Measurements from ENCODE around the gene OXCT1.
A peak's percentile ranks its signal among the peaks of the same experiment; 100 is the strongest.

OXCT1 gene

DNA sequence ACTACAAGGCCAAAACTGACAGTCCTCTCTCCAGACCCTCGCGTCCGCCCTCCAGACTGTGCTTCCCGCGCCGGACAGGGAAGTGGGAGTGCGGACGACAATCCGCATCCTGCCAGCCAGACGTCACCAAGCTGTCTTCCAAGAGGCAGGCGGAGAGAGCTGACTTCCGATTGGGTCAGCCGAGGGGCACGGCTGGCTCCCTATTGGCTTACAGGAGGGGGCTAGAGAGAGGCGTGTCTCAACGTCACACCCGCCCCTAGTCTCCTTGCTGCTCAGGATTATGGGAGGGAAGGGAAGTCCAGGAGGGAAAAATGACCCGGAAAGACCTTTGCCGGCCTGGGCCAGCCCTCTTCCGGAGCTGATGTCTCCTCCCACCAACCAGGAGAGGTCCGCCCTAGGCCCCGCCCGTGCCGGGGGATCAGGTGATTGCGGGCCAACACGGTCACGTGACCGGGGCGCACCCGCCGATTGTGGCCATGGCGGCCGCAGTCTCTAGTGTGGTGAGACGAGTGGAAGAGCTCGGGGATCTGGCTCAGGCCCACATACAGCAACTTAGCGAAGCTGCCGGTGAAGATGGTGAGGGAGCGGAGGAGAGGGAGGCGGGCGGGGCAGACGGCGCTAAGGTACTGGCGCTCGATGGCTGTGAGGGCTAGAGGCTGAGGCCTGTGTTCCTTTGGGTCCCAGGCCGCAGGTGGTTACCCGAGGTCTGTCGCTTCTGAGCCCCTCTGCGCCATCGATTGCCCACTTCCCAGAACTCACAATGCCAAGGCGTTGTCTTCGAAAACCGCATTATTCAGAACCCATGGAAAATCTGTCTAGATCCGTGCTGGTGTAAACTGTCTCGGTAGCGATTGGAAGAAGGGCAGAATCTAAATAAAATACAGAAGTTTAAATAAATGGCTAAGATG lies 33.9 kb upstream of the OXCT1 start, which contains the start of gene RIMOC1:
Gene RIMOC1 (plus strand): TSS at position 453 of the 908 bp plus-strand sequence. CDS start 24 bp downstream, at position 477.
- peak within 1 kb of the TSS; percentile 66 for H3K27ac ChIP-seq (ENCODE audit: low read depth, low read length)
- peak within 1 kb of the TSS; percentile 74 for H2AK5ac ChIP-seq (ENCODE audit: low read length)
- peak within 1 kb of the TSS; percentile 89 for H4K91ac ChIP-seq (ENCODE audit: low read depth, low read length)
- no peak within 1 kb of the TSS for H3K23ac ChIP-seq (ENCODE audit: low read length)
- no peak within 1 kb of the TSS for H2BK12ac ChIP-seq (ENCODE audit: low read length)
- H2AFZ ChIP-seq (ENCODE audit: insufficient read depth, low read length, poor library complexity), result peak within 1 kb of the TSS; percentile 85
- peak within 1 kb of the TSS; percentile 98 for H3K4me3 ChIP-seq (ENCODE audit: low read depth, low read length)
- H3K4me2 ChIP-seq (ENCODE audit: low read length), result peak within 1 kb of the TSS; percentile 82
- H2BK120ac ChIP-seq (ENCODE audit: insufficient read depth, low read length, poor library complexity), result peak within 1 kb of the TSS; percentile 59
- H3K79me2 ChIP-seq (ENCODE audit: control insufficient read depth, insufficient read depth, low read length, poor library complexity), result peaks cover 6% of the 10 kb centered on the region
- no peaks in the 10 kb centered on the region for H3K27me3 ChIP-seq (ENCODE audit: insufficient read depth, low read length)
- H2BK5ac ChIP-seq (ENCODE audit: low read depth, low read length, poor library complexity), result peak within 1 kb of the TSS; percentile 77
- no CpG with 5 or more reads among the region's 55 CpGs for WGBS (ENCODE audit: extremely low coverage, insufficient coverage, insufficient read length)
- peaks cover 2% of the 10 kb centered on the region in 2 experiments for H3K4me1 ChIP-seq (ENCODE audit: control insufficient read depth in 1 of 2, insufficient read depth in 2 of 2, low read length in 2 of 2)
- H4K12ac ChIP-seq (ENCODE audit: low read depth, low read length), result peak within 1 kb of the TSS; percentile 92
- H3K18ac ChIP-seq (ENCODE audit: low read length), result peak within 1 kb of the TSS; percentile 97
- peaks cover 0 to 2% of the 10 kb centered on the region in 2 experiments for H3K36me3 ChIP-seq (ENCODE audit: control insufficient read depth in 1 of 2, insufficient read depth in 2 of 2, low read length in 2 of 2)
- H3K9me3 ChIP-seq (ENCODE audit: insufficient read depth, low read depth, low read length), result no peaks in the 10 kb centered on the region
- H3K14ac ChIP-seq (ENCODE audit: low read length), result peak within 1 kb of the TSS; percentile 97
- peak within 1 kb of the TSS; percentile 94 for H3K4ac ChIP-seq (ENCODE audit: low read depth, low read length)
- H3K79me1 ChIP-seq (ENCODE audit: low read length), result peaks cover 4% of the 10 kb centered on the region
- peak within 1 kb of the TSS; percentile 94 for H4K8ac ChIP-seq (ENCODE audit: low read depth, low read length)
- H3K9ac ChIP-seq (ENCODE audit: low read length), result peak within 1 kb of the TSS; percentile 99
- peak; percentile 99 for DNase-seq

GRCh38 chr5:41903382-41903891 lies 33.2 kb upstream of the OXCT1 start:
- H3K4me1 ChIP-seq (ENCODE audit: control insufficient read depth in 1 of 2, insufficient read depth in 2 of 2, low read length in 2 of 2), result peaks cover 2% of the 10 kb centered on the region in 2 experiments
- H3K4me2 ChIP-seq (ENCODE audit: low read length), result peak overlapping the region; percentile 82
- H3K18ac ChIP-seq (ENCODE audit: low read length), result no peak overlapping the region
- H4K8ac ChIP-seq (ENCODE audit: low read depth, low read length), result peak overlapping the region; percentile 22
- peak overlapping the region; percentile 56 for H2AFZ ChIP-seq (ENCODE audit: insufficient read depth, low read length, poor library complexity)
- H3K27ac ChIP-seq (ENCODE audit: low read depth, low read length), result peak overlapping the region; percentile 12
- H3K14ac ChIP-seq (ENCODE audit: low read length), result no peak overlapping the region
- H3K9me3 ChIP-seq (ENCODE audit: insufficient read depth, low read depth, low read length), result no peaks in the 10 kb centered on the region
- no peaks in the 10 kb centered on the region for H3K27me3 ChIP-seq (ENCODE audit: insufficient read depth, low read length)
- H3K23ac ChIP-seq (ENCODE audit: low read length), result no peak overlapping the region
- H3K79me2 ChIP-seq (ENCODE audit: control insufficient read depth, insufficient read depth, low read length, poor library complexity), result peaks cover 6% of the 10 kb centered on the region
- no CpG with 5 or more reads among the region's 8 CpGs for WGBS (ENCODE audit: extremely low coverage, insufficient coverage, insufficient read length)
- no peak overlapping the region for H2AK5ac ChIP-seq (ENCODE audit: low read length)
- no peak overlapping the region for H3K9ac ChIP-seq (ENCODE audit: low read length)
- no peak overlapping the region for H3K4me3 ChIP-seq (ENCODE audit: low read depth, low read length)
- no peak overlapping the region for H3K4ac ChIP-seq (ENCODE audit: low read depth, low read length)
- H2BK5ac ChIP-seq (ENCODE audit: low read depth, low read length, poor library complexity), result no peak overlapping the region
- H2BK12ac ChIP-seq (ENCODE audit: low read length), result no peak overlapping the region
- peaks cover 0 to 2% of the 10 kb centered on the region in 2 experiments for H3K36me3 ChIP-seq (ENCODE audit: control insufficient read depth in 1 of 2, insufficient read depth in 2 of 2, low read length in 2 of 2)
- peak overlapping the region; percentile 32 for H4K12ac ChIP-seq (ENCODE audit: low read depth, low read length)
- DNase-seq, result no peak
- H3K79me1 ChIP-seq (ENCODE audit: low read length), result peaks cover 4% of the 10 kb centered on the region
- H4K91ac ChIP-seq (ENCODE audit: low read depth, low read length), result no peak overlapping the region
- H2BK120ac ChIP-seq (ENCODE audit: insufficient read depth, low read length, poor library complexity), result no peak overlapping the region

GRCh38 chr5:41896230-41896629 lies 26.0 kb upstream of the OXCT1 start:
- no peak overlapping the region for H3K27ac ChIP-seq (ENCODE audit: low read depth, low read length)
- no peak overlapping the region for H3K9ac ChIP-seq (ENCODE audit: low read length)
- no peak overlapping the region for H4K91ac ChIP-seq (ENCODE audit: low read depth, low read length)
- H3K4me3 ChIP-seq (ENCODE audit: low read depth, low read length), result no peak overlapping the region
- H3K4me2 ChIP-seq (ENCODE audit: low read length), result no peak overlapping the region
- no peaks in the 10 kb centered on the region for H3K27me3 ChIP-seq (ENCODE audit: insufficient read depth, low read length)
- no CpG with 5 or more reads among the region's 2 CpGs for WGBS (ENCODE audit: extremely low coverage, insufficient coverage, insufficient read length)
- no peak overlapping the region for H3K14ac ChIP-seq (ENCODE audit: low read length)
- H4K12ac ChIP-seq (ENCODE audit: low read depth, low read length), result no peak overlapping the region
- no peaks in the 10 kb centered on the region for H3K79me2 ChIP-seq (ENCODE audit: control insufficient read depth, insufficient read depth, low read length, poor library complexity)
- no peaks in the 10 kb centered on the region for H3K9me3 ChIP-seq (ENCODE audit: insufficient read depth, low read depth, low read length)
- no peak overlapping the region for H3K4ac ChIP-seq (ENCODE audit: low read depth, low read length)
- H3K18ac ChIP-seq (ENCODE audit: low read length), result no peak overlapping the region
- no peak overlapping the region for H2AK5ac ChIP-seq (ENCODE audit: low read length)
- no peak overlapping the region for H2BK12ac ChIP-seq (ENCODE audit: low read length)
- H3K36me3 ChIP-seq (ENCODE audit: control insufficient read depth in 1 of 2, insufficient read depth in 2 of 2, low read length in 2 of 2), result no peaks in the 10 kb centered on the region
- H4K8ac ChIP-seq (ENCODE audit: low read depth, low read length), result no peak overlapping the region
- H2BK120ac ChIP-seq (ENCODE audit: insufficient read depth, low read length, poor library complexity), result no peak overlapping the region
- no peaks in the 10 kb centered on the region for H3K79me1 ChIP-seq (ENCODE audit: low read length)
- H3K4me1 ChIP-seq (ENCODE audit: control insufficient read depth in 1 of 2, insufficient read depth in 2 of 2, low read length in 2 of 2), result no peaks in the 10 kb centered on the region
- no peak overlapping the region for H2BK5ac ChIP-seq (ENCODE audit: low read depth, low read length, poor library complexity)
- no peak overlapping the region for H2AFZ ChIP-seq (ENCODE audit: insufficient read depth, low read length, poor library complexity)
- H3K23ac ChIP-seq (ENCODE audit: low read length), result no peak overlapping the region
- no peak for DNase-seq

- Histone ChIP-seq H2BK120ac (ENCODE audit: insufficient read depth, low read length, poor library complexity) (no peak overlapping the region), H4K91ac (ENCODE audit: low read depth, low read length) (no peak overlapping the region), H3K18ac (ENCODE audit: low read length) (no peak overlapping the region), H3K23ac (ENCODE audit: low read length) (no peak overlapping the region), H3K4me2 (ENCODE audit: low read length) (no peak overlapping the region), H2AK5ac (ENCODE audit: low read length) (no peak overlapping the region), H3K9me3 (ENCODE audit: insufficient read depth, low read depth, low read length) (no peaks in the 10 kb centered on the region), H3K4ac (ENCODE audit: low read depth, low read length) (no peak overlapping the region), H2BK5ac (ENCODE audit: low read depth, low read length, poor library complexity) (no peak overlapping the region), H4K12ac (ENCODE audit: low read depth, low read length) (no peak overlapping the region), H3K27ac (ENCODE audit: low read depth, low read length) (no peak overlapping the region), H3K36me3 (ENCODE audit: control insufficient read depth in 1 of 2, insufficient read depth in 2 of 2, low read length in 2 of 2) (no peaks in the 10 kb centered on the region), H3K9ac (ENCODE audit: low read length) (no peak overlapping the region), H3K79me1 (ENCODE audit: low read length) (no peaks in the 10 kb centered on the region), H4K8ac (ENCODE audit: low read depth, low read length) (no peak overlapping the region), H3K27me3 (ENCODE audit: insufficient read depth, low read length) (no peaks in the 10 kb centered on the region), H3K79me2 (ENCODE audit: control insufficient read depth, insufficient read depth, low read length, poor library complexity) (no peaks in the 10 kb centered on the region), H2BK12ac (ENCODE audit: low read length) (no peak overlapping the region), H2AFZ (ENCODE audit: insufficient read depth, low read length, poor library complexity) (no peak overlapping the region), H3K4me1 (ENCODE audit: control insufficient read depth in 1 of 2, insufficient read depth in 2 of 2, low read length in 2 of 2) (no peaks in the 10 kb centered on the region), H3K4me3 (ENCODE audit: low read depth, low read length) (no peak overlapping the region), H3K14ac (ENCODE audit: low read length) (no peak overlapping the region)
- no peak for DNase-seq
- WGBS (ENCODE audit: extremely low coverage, insufficient coverage, insufficient read length), result no CpG with 5 or more reads among the region's 3 CpGs
Measured at GRCh38 chr5:41893074-41893851, 23.0 kb upstream of the OXCT1 start.
